GM19193 (cell line): ENCODE measurements around the gene TMEM108.

Experiments
- POLR2A ChIP-seq: IDR thresholded peaks from 4 replicates; pipeline ENCODE4 v1.6.1; 2011; ENCODE audit not compliant: insufficient read depth, insufficient read length; ENCODE audit errors: extremely low read depth

The TMEM108 gene

DNA sequence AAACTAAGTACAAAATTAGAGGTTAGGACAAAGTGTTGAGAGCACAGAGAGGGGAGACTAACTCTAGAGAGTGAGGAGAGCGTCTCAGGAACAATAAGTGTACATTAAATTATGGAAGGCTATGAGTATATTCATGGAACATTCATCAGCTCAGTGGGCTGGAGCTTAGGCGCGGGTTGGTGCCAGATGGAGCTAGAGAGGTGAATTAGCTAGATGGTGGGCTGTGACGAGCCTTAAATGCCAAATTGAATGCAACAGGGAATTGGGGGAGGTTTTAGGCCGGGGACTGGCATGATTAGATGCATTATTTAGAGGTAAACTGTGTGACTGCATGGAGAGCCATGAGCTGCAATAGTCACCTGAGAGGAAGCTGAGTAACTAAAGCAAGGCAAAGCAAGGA lies 97.1 kb downstream of the TMEM108 start:
- no peak for TF ChIP-seq POLR2A

DNA sequence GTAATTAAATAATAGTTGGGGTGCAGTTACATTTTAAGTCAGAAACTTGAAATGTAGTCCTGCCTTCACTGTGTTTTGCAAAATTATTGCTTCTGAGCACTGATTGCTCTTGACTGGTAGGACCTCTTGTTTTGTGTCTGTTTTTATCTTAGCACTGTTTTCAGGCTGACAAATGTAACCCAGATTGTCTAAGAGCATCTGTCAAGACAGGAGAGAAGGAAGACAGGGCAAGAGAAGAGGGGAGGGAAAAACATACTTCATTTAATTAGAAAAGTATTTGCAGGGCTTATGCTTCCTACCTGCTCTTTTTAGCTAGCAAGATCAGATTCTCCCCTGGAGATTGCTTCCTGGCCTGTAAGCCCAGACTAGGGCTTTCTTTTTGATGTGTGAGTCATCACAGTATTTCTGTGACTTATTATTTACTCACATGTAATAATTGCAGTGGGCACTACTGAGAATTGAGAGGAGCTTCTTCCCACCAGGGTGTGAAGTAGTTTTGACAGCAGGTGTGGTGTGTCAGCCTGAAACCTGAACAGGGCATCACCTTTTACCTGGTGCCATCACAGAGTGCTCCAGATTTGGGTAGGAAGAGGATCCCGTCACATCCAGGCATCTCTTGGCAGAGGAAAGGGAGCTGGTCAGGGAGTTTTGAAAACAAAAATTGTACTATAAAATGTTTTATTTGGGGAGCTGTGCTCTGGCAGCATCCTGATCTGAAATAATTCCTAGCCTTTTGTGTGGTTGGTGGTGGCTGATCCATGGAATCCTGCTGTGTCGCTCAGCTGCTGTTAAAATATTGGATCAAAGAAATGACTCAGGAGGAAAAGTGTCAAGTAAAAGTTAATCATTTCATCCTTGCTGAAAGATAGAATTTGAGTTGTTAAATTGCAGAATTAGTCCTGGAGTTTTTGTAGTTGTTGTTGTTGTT lies 98.2 kb downstream of the TMEM108 start:
- no peak for TF ChIP-seq POLR2A

GRCh38 chr3:133137042-133137996 lies 99.1 kb downstream of the TMEM108 start:
- no peak for TF ChIP-seq POLR2A

- no peak for TF ChIP-seq POLR2A
Observed at GRCh38 chr3:133138017-133138416, 99.8 kb downstream of the TMEM108 start.

- TF ChIP-seq POLR2A = no peak
Observed at GRCh38 chr3:133152056-133152455, 113.9 kb downstream of the TMEM108 start.

DNA sequence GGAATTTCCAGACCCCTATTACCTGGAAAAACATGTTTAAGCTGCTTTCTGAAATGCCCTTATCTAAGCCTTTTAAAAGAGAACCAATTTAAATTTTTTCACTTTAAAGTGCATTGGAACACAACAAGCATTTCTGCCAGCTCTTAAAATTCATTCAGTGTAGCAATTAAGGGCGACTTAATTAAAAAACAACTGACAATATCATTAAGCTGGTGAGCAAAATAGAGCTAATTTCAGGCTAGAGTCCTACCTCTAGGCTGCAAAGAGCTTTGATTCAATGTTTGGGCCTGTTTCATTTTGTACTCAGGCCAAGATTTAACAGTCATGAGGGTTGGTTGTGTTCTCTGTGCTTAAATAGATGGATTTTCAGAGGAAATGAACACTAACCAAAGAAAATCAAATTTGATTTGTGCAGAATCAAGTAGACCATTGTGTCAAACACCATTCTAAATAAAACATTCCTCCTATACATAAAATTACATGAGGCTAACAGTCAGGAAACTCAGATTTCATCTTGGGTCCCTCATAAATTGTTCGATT lies 114.6 kb downstream of the TMEM108 start:
- TF ChIP-seq POLR2A = no peak

DNA sequence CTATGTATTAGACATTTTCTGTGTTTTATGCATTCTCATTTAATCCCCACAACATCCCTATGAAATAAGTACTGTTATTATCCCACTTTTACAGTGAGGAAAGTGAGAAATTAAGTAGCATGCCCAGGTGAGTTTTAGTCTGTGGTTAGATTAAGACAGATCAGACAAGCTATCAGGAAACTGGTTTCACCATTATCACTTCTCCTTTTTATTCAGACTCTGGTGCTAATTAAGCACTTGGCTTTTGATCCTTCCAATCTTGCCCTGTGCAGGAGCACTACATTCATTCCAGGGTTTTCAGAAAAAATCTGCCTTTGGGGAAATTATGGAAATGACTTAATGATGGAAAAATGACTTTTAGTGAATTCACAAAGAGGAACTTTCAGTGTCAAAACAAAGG lies 115.2 kb downstream of the TMEM108 start:
- no peak for TF ChIP-seq POLR2A

DNA sequence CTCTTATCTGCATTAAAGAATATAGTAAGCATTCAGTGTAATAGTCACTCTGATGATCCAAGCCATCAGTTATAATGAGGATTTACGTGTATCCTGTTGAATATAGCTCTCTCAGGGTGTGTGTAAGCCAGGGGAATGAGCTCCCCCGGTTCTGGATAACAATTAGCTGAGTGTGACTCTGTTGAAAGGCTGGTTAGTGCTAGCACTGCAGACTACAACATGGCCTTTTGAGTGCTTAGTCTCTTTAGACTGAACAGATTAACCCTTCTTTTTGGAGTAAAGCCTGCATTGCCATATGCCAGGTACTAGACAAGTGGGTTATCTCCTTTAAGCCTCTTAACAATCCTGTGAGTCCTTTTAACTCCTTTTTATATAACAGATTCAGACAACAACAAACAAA lies 119.5 kb downstream of the TMEM108 start:
- no peak for TF ChIP-seq POLR2A

GRCh38 chr3:133158686-133159085 lies 120.5 kb downstream of the TMEM108 start:
- TF ChIP-seq POLR2A = no peak

- TF ChIP-seq POLR2A = no peak
Observed at GRCh38 chr3:133159498-133160475, 121.6 kb downstream of the TMEM108 start.

DNA sequence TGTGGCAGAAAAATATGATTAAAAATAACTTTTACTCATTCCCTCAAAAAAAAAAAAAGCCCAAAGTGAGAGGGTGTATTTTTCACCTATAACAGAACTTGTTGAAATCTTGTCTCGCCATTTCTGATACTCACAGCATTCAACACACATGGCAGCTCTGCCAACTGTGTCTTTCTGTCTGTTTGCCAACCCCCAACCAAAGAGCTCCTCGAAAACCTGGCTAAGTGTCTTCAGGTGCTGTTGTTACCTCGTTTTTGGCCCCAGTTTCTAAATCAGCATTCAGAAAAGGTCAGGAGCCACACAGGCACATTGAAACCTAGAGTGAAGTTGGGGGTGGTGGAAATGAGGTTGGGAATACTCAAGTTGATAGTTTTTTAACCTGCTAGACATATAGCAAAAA lies 123.5 kb downstream of the TMEM108 start:
- TF ChIP-seq POLR2A = no peak

- TF ChIP-seq POLR2A = no peak
Observed at GRCh38 chr3:133162265-133162664, 124.1 kb downstream of the TMEM108 start.

- TF ChIP-seq POLR2A = no peak
Observed at GRCh38 chr3:133162670-133163305, 124.6 kb downstream of the TMEM108 start.
